Measurements from ENCODE around the gene NRXN3. TPM values are rescaled to one million over a fixed set of nuclear protein-coding genes. Genes with fewer than 3 reads are reported as not detected.

NRXN3 gene
- total and polyA plus RNA-seq, 2 of the 4 experiments (the other 2 are of a cell fraction), result 4.8 to 25.1 TPM

DNA sequence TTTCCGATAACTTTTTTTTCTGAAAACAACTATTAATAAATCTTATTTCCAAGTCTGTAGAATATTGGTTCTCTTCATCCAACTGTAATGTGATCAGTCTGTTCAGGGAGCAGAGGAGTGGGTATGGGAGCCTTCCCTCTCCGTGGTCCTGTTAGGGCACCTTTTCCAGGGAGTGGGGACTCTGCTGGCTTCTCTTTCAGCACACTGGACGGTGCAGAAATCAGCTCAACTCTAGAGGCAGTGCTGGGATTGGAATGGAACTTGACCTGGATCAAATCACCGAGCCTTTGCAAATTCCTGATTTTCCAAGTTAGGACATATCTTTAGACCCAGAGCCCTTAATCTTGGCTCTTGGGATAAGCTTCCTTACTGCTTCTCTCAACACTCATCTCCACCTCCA lies 1410.7 kb downstream of the NRXN3 start:
- WGBS, 2 experiments (ENCODE audit: extremely low coverage in 2 of 2, insufficient read length in 1 of 2), result no CpG with 5 or more reads among the region's 4 CpGs
- TF ChIP-seq FOS (IDR thresholded peaks at IDR 0.05; ENCODE audit: low read depth, low read length) (no peak), RAD21 (IDR thresholded peaks at IDR 0.05; ENCODE audit: low read length) (no peak), RCOR1 (IDR thresholded peaks at IDR 0.05; ENCODE audit: insufficient replicate concordance, low read length) (no peak), MAZ (IDR thresholded peaks at IDR 0.05; ENCODE audit: borderline replicate concordance, low read depth, low read length) (no peak), BHLHE40 (IDR thresholded peaks at IDR 0.05; ENCODE audit: low read depth, low read length) (no peak), MXI1 (IDR thresholded peaks at IDR 0.05; ENCODE audit: borderline replicate concordance, low read depth, low read length) (no peak)
- H2AK5ac ChIP-seq (ENCODE audit: low read depth, low read length), result peak overlapping the region; percentile 29; the same call in 1 of the 2 replicates
- POLR2A ChIA-PET (ENCODE audit: unreplicated experiment), result no interaction called here
- H3K18ac ChIP-seq (ENCODE audit: low read depth, low read length), result peak overlapping the region; percentile 20; the same call in 1 of the 2 replicates
- H3K9ac ChIP-seq (ENCODE audit: low read depth, low read length), result no peak overlapping the region
- no peak overlapping the region for H3K4me3 ChIP-seq (ENCODE audit: insufficient read depth, low read depth, low read length)
- peak overlapping the region; percentile 24 for H2BK5ac ChIP-seq (ENCODE audit: low read depth, low read length, poor library complexity, severe bottlenecking)
- in situ Hi-C loops (cut with MboI; ENCODE audit: low sequenced_read_pairs), result no loop called here
- H3K23ac ChIP-seq (ENCODE audit: low read depth, low read length), result 0 out of 2 replicates have a peak overlapping the region, but pooled peaks have one; percentile 5
- H2BK20ac ChIP-seq (ENCODE audit: low read depth, low read length), result peak overlapping the region; percentile 79
- BruUV-seq (replicated peaks), result no TSS peak
- H2AFZ ChIP-seq (replicated peaks; ENCODE audit: low read length, poor library complexity), result no peak overlapping the region
- no peak overlapping the region for H2AK9ac ChIP-seq (replicated peaks; ENCODE audit: low read depth, low read length, poor library complexity)
- CTCF ChIA-PET, result no interaction called here
- H3K27ac ChIP-seq (ENCODE audit: insufficient read depth, low read length), result no peak overlapping the region
- peak overlapping the region; percentile 57; the same call in 1 of the 2 replicates for H4K91ac ChIP-seq (ENCODE audit: insufficient read depth, low read depth, low read length)
- peak overlapping the region; percentile 77 for H2BK120ac ChIP-seq (ENCODE audit: low read depth, low read length)
- peak overlapping the region; percentile 67; the same call in 1 of the 3 replicates for H2BK15ac ChIP-seq (ENCODE audit: low read depth, low read length)
- no peaks in the 10 kb centered on the region for H3K9me3 ChIP-seq (ENCODE audit: control insufficient read depth, insufficient read depth, low read length)
- no peak overlapping the region for H3K56ac ChIP-seq (ENCODE audit: extremely low read depth, insufficient read depth, low read length)
- H4K8ac ChIP-seq (ENCODE audit: low read depth in 2 of 2, low read length in 2 of 2), result 0 out of 4 replicates have a peak overlapping the region, but pooled peaks of 1 of the 2 experiments have one; percentile 29
- no peaks in the 10 kb centered on the region for H3K27me3 ChIP-seq (ENCODE audit: control insufficient read depth, insufficient read depth, low read length)
- no peak overlapping the region; the same call in 1 of the 2 replicates for H4K5ac ChIP-seq (ENCODE audit: low read depth, low read length)
- H3K14ac ChIP-seq (replicated peaks; ENCODE audit: low read depth, low read length), result no peak overlapping the region
- DNase-seq (no peak), ATAC-seq (ENCODE audit: low read depth) (no peak)
- intact Hi-C loops (cut with micrococcal nuclease), result loop anchor here (5.0 to 10.0 kb wide), 4 partner anchors 476 to 1274 kb away; no protein-coding TSS in a partner anchor
- peaks cover 18% of the 10 kb centered on the region for H3K4me1 ChIP-seq (ENCODE audit: control insufficient read depth, insufficient read depth, low read length)
- dilution Hi-C loops (cut with HindIII; ENCODE audit: low sequenced_read_pairs, unreplicated experiment), result no loop called here
- peaks cover 12% of the 10 kb centered on the region for H3K9me1 ChIP-seq (ENCODE audit: insufficient read depth, low read length)
- H3K4me2 ChIP-seq (ENCODE audit: low read depth, low read length), result no peak overlapping the region
- H4K20me1 ChIP-seq (ENCODE audit: insufficient read depth, low read length), result no peaks in the 10 kb centered on the region
- H3K4ac ChIP-seq (ENCODE audit: low read depth, low read length), result peak overlapping the region; percentile 26
- H3K36me3 ChIP-seq (ENCODE audit: control insufficient read depth, insufficient read depth, low read length), result no peaks in the 10 kb centered on the region
- H3K79me1 ChIP-seq (ENCODE audit: low read depth in 1 of 2, low read length in 2 of 2), result no peaks in the 10 kb centered on the region

Measured in IMR-90 (cell line).